ENCODE measurements around the gene SMAD2. TPM values are rescaled to one million over a fixed set of nuclear protein-coding genes. Genes with fewer than 3 reads are reported as not detected.

Gene SMAD2
- total and polyA plus RNA-seq, 2 of the 8 experiments (the other 6 are each of a cell fraction or from before 2014, with no cell fraction given): 28.4 to 124 TPM

DNA sequence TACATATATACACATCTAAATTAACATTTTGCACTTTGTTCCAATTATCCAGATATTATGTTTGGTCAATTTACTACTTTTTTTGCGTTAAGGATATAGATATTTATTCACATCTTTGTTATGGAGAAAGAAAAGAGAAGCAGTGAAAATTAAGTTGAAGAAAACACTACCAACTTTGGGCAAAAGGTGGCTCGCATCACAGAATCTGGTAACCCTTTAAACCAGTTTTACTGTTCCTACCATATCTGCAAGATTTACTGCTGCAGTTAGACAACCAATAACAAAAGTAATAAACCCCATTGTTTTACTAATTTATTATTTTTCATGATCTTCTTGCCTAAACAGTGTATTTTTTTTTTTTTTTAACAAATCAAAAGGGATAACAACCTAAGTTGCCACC is 53.6 kb downstream of the SMAD2 start:
- Histone ChIP-seq H3K9me3 (ENCODE audit: insufficient read depth in 2 of 2, low read depth in 1 of 2, low read length in 1 of 2) (no peaks in the 10 kb centered on the region), H2BK20ac (ENCODE audit: low read length) (no peak overlapping the region), H3K4ac (replicated peaks; ENCODE audit: insufficient read length, low read depth, low read length) (no peak overlapping the region), H4K20me1 (replicated peaks in 1 of 2; ENCODE audit: control insufficient read depth in 1 of 2, insufficient read depth in 2 of 2, low read length in 2 of 2) (peaks cover 1 to 11% of the 10 kb centered on the region in 2 experiments), H3K27ac (ENCODE audit: low read depth, low read length) (no peak overlapping the region), H3K23ac (ENCODE audit: insufficient read length) (no peak overlapping the region), H3K14ac (ENCODE audit: insufficient read length) (no peak overlapping the region), H2BK15ac (ENCODE audit: low read length) (no peak overlapping the region), H2BK5ac (ENCODE audit: low read depth, low read length) (no peak overlapping the region), H3K56ac (replicated peaks; ENCODE audit: insufficient read length, low read depth, low read length) (no peak overlapping the region), H3K9ac (replicated peaks in 1 of 4; ENCODE audit: extremely low read depth in 1 of 4, low read depth in 3 of 4, low read length in 3 of 4) (no peak overlapping the region), H2AFZ (ENCODE audit: low read length) (no peak overlapping the region), H3K4me3 (ENCODE audit: extremely low read depth in 1 of 4, insufficient read depth in 2 of 4, low read depth in 3 of 4, low read length in 4 of 4) (no peak overlapping the region), H4K91ac (replicated peaks; ENCODE audit: insufficient read length, low read length) (no peak overlapping the region), H2BK12ac (ENCODE audit: low read depth, low read length) (no peak overlapping the region), H3K79me1 (ENCODE audit: low read depth, low read length) (no peaks in the 10 kb centered on the region; the same call in 1 of the 2 replicates), H3K4me1 (replicated peaks in 1 of 4; ENCODE audit: control insufficient read depth in 3 of 4, insufficient read depth in 4 of 4, low read length in 3 of 4) (peaks cover 0 to 5% (median 1%) of the 10 kb centered on the region in 4 experiments; a peak in 2 of 7 replicates), H3K4me2 (ENCODE audit: insufficient read depth in 1 of 2, low read depth in 2 of 2, low read length in 2 of 2) (no peak overlapping the region), H3K27me3 (replicated peaks in 1 of 4; ENCODE audit: control insufficient read depth in 3 of 4, extremely low read depth in 1 of 4, insufficient read depth in 3 of 4, low read length in 3 of 4) (no peaks in the 10 kb centered on the region), H3K23me2 (ENCODE audit: low read depth, low read length) (no peaks in the 10 kb centered on the region), H2BK120ac (replicated peaks; ENCODE audit: low read depth, low read length) (no peak overlapping the region), H3K18ac (ENCODE audit: extremely low read depth, low read length) (no peak overlapping the region), H4K8ac (ENCODE audit: extremely low read depth, insufficient read depth, low read length) (no peak overlapping the region), H2AK5ac (ENCODE audit: low read depth, low read length) (no peak overlapping the region), H3K36me3 (ENCODE audit: control insufficient read depth in 2 of 4, insufficient read depth in 4 of 4, low read length in 3 of 4) (peaks cover 0 to 11% (median 7%) of the 10 kb centered on the region in 4 experiments; a peak in 5 of 8 replicates), H4K5ac (ENCODE audit: insufficient read length, low read depth, low read length) (no peak overlapping the region), H3K79me2 (ENCODE audit: control insufficient read depth in 1 of 2, insufficient read depth in 2 of 2, low read length in 2 of 2) (peaks cover 3 to 92% of the 10 kb centered on the region in 2 experiments; a peak in 3 of 4 replicates)
- ChIA-PET POLR2A (ENCODE audit: partially characterized antibody) (no interaction called here), CTCF (ENCODE audit: partially characterized antibody) (interaction anchor here (0.7 to 3.0 kb wide), 6 partner anchors 11 to 131 kb away, joined by 3 to 14 read pairs (median 4); no protein-coding TSS in a partner anchor)
- FAIRE-seq: no peak
- 84% methylated on average over 2 of the region's 2 CpGs; no CpG with 5 or more reads in 1 of the 2 experiments for WGBS, 2 experiments (ENCODE audit: extremely low coverage in 1 of 2, insufficient coverage in 1 of 2, insufficient read length in 1 of 2, insufficient replicate concordance in 2 of 2, low coverage in 1 of 2, low lambda C conversion rate in 2 of 2, missing lambda C conversion rate in 1 of 2)
- no peak for TF ChIP-seq SRF (IDR thresholded peaks at IDR 0.05; ENCODE audit: low read depth, low read length)
- TF ChIP-seq SUZ12 (IDR thresholded peaks at IDR 0.05; ENCODE audit: low read length): no peak
- TF ChIP-seq EGR1 (IDR thresholded peaks at IDR 0.05; ENCODE audit: borderline replicate concordance, low read depth, low read length): no peak
- TF ChIP-seq POLR2A (IDR thresholded peaks at IDR 0.05; ENCODE audit: control extremely low read depth in 1 of 2, low read depth in 2 of 2, low read length in 2 of 2): no peak
- TF ChIP-seq GABPA (IDR thresholded peaks at IDR 0.05; ENCODE audit: borderline replicate concordance, insufficient read depth, low read length): no peak
- TF ChIP-seq, protein P1, sequence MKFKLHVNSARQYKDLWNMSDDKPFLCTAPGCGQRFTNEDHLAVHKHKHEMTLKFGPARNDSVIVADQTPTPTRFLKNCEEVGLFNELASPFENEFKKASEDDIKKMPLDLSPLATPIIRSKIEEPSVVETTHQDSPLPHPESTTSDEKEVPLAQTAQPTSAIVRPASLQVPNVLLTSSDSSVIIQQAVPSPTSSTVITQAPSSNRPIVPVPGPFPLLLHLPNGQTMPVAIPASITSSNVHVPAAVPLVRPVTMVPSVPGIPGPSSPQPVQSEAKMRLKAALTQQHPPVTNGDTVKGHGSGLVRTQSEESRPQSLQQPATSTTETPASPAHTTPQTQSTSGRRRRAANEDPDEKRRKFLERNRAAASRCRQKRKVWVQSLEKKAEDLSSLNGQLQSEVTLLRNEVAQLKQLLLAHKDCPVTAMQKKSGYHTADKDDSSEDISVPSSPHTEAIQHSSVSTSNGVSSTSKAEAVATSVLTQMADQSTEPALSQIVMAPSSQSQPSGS (IDR thresholded peaks at IDR 0.05; ENCODE audit: low read length): no peak
- no peak for TF ChIP-seq CREB1 (IDR thresholded peaks at IDR 0.05)
- TF ChIP-seq CEBPB (IDR thresholded peaks at IDR 0.05; ENCODE audit: low read depth, low read length): no peak
- no peak for TF ChIP-seq NANOG (IDR thresholded peaks at IDR 0.05; ENCODE audit: insufficient read depth, low read depth, low read length, poor library complexity, severe bottlenecking)
- TF ChIP-seq TBP (IDR thresholded peaks at IDR 0.05; ENCODE audit: low read depth, low read length): no peak
- no peak for TF ChIP-seq GTF2F1 (IDR thresholded peaks at IDR 0.05; ENCODE audit: borderline replicate concordance, low read depth, low read length)
- no peak for TF ChIP-seq BACH1 (IDR thresholded peaks at IDR 0.05; ENCODE audit: low read length)
- DNase-seq (ENCODE audit: low read depth in 1 of 2, low spot score in 2 of 2): no peak
